Testis (tissue), 2 donors: Measurements from ENCODE around the gene OR10W1.

Source experiments
- CTCF ChIP-seq, 3 experiments: fragments of 450-650 bp in 2 of 3; fragments of 200-600 bp in 1 of 3; sonication (generic) in 1 of 3; IDR thresholded peaks; one replicate each; pipeline ENCODE4 v1.5.1; 2016 to 2019; ENCODE audit warnings: antibody characterized with exemption in 3 of 3, mild to moderate bottlenecking in 2 of 3, moderate library complexity in 1 of 3
- POLR2A ChIP-seq: fragments of 450-650 bp; IDR thresholded peaks from one replicate; pipeline ENCODE4 v1.6.1; 2017; ENCODE audit warnings: antibody characterized with exemption, mild to moderate bottlenecking, moderate library complexity

- no peak for TF ChIP-seq CTCF (IDR thresholded peaks at IDR 0.05)
- no peak for TF ChIP-seq POLR2A
These were observed 40.0 kb downstream of the OR10W1 start for GRCh38 chr11:58227956-58228615.
